Measurements from ENCODE around the gene METTL24.
A peak's percentile ranks its signal among the peaks of the same experiment; 100 is the strongest.

Gene METTL24

GRCh38 chr6:110395221-110395620, 37.1 kb upstream of the METTL24 start:
- H3K4me3 ChIP-seq, result no peak overlapping the region
- no peak for DNase-seq (ENCODE audit: low spot score)
- TF ChIP-seq CTCF (IDR thresholded peaks at IDR 0.05), result no peak
- peak overlapping the region in 1 of 2 donors; percentile 55 for H3K27ac ChIP-seq

- Histone ChIP-seq H3K27ac (no peak overlapping the region), H3K4me3 (no peak overlapping the region)
- DNase-seq (ENCODE audit: low spot score), result no peak
- no peak for TF ChIP-seq CTCF (IDR thresholded peaks at IDR 0.05)
Observed at GRCh38 chr6:110394409-110394808, 36.3 kb upstream of the METTL24 start.

- Histone ChIP-seq H3K27ac (no peak overlapping the region), H3K4me3 (no peak overlapping the region)
- TF ChIP-seq CTCF (IDR thresholded peaks at IDR 0.05), result no peak
- no peak for DNase-seq (ENCODE audit: low spot score)
Observed at GRCh38 chr6:110392727-110393126, 34.6 kb upstream of the METTL24 start.

GRCh38 chr6:110390404-110390803, 32.3 kb upstream of the METTL24 start:
- no peak for DNase-seq (ENCODE audit: low spot score)
- no peak overlapping the region for H3K27ac ChIP-seq
- no peak overlapping the region for H3K4me3 ChIP-seq
- TF ChIP-seq CTCF (IDR thresholded peaks at IDR 0.05), result no peak

- Histone ChIP-seq H3K4me3 (no peak overlapping the region), H3K27ac (no peak overlapping the region)
- no peak for DNase-seq (ENCODE audit: low spot score)
- TF ChIP-seq CTCF (IDR thresholded peaks at IDR 0.05), result no peak
Observed at GRCh38 chr6:110389689-110390382, 31.7 kb upstream of the METTL24 start.

- Histone ChIP-seq H3K4me3 (no peak overlapping the region), H3K27ac (no peak overlapping the region)
- DNase-seq (ENCODE audit: low spot score), result no peak
- no peak for TF ChIP-seq CTCF (IDR thresholded peaks at IDR 0.05)
Observed at GRCh38 chr6:110387986-110388385, 29.8 kb upstream of the METTL24 start.

- no peak overlapping the region for H3K27ac ChIP-seq
- DNase-seq (ENCODE audit: low spot score), result no peak
- H3K4me3 ChIP-seq, result no peak overlapping the region
- no peak for TF ChIP-seq CTCF (IDR thresholded peaks at IDR 0.05)
Observed at GRCh38 chr6:110385458-110385863, 27.3 kb upstream of the METTL24 start.

Data from coronary artery (tissue), 2 donors.